ENCODE data around the gene SLC27A6. TPM values are rescaled to one million over a fixed set of nuclear protein-coding genes. Genes with fewer than 3 reads are reported as not detected.

Gene SLC27A6
- total RNA-seq, 4 donors from 2014 or later = 0.40 to 2.9 (median 0.88) TPM; not detected in 1

DNA sequence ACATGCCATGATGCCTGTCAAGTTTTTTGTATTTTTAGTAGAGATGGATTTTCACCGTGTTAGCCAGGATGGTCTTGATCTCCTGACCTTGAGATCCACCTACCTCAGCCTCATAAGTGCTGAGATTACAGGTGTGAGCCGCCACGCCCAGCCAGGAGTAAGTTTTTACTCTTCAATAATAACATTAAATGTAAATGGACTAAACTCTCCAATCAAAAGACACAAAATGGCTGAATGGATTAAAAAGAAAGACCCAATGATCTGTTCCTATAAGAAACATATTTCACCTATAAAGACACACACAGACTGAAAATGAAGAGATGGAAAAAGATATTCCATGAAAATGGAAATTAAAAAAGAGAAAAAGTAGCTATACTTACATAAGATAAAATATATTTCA lies 92.0 kb downstream of the SLC27A6 start:
- TF ChIP-seq POLR2A (IDR thresholded peaks at IDR 0.05) (no peak), CTCF (IDR thresholded peaks at IDR 0.05) (no peak)
- H3K4me3 ChIP-seq (replicated peaks in 1 of 3) = no peak overlapping the region
- intact Hi-C loops (cut with DNase I) = no loop called here
- H3K27ac ChIP-seq = no peak overlapping the region
- DNase-seq = no peak
- H3K36me3 ChIP-seq = no peaks in the 10 kb centered on the region
- WGBS, 2 donors = 78 to 94% methylated on average over 3 of the region's 3 CpGs
- H3K4me1 ChIP-seq = no peaks in the 10 kb centered on the region
- no peaks in the 10 kb centered on the region for H3K9me3 ChIP-seq
- H3K27me3 ChIP-seq = no peaks in the 10 kb centered on the region

DNA sequence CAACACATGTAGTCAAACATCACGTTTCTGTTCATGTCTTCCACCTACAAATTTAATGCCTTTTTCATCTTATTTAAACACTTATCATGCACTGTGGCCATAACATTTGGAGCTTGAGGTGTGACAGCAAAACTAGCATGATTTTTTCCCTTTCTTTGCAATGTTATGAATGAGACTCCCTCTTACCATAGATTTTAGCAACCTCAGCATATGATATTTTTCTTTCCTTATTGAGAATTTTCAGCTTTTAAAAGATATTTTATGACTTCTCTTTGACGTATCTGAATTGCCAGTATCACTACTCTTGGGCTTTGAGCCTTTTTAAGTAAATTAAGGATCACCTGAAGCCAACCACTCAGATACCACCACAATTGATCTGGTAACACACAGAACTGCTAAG lies 96.6 kb downstream of the SLC27A6 start:
- WGBS, 2 donors = 53 to 65% methylated on average over 2 of the region's 2 CpGs
- H3K9me3 ChIP-seq = no peaks in the 10 kb centered on the region
- no peak overlapping the region for H3K4me3 ChIP-seq (replicated peaks in 1 of 3)
- intact Hi-C loops (cut with DNase I) = no loop called here
- no peak for DNase-seq
- H3K27me3 ChIP-seq = no peaks in the 10 kb centered on the region
- no peak for TF ChIP-seq POLR2A (IDR thresholded peaks at IDR 0.05)
- TF ChIP-seq CTCF (IDR thresholded peaks at IDR 0.05) = no peak
- H3K36me3 ChIP-seq = no peaks in the 10 kb centered on the region
- H3K27ac ChIP-seq = no peak overlapping the region
- no peaks in the 10 kb centered on the region for H3K4me1 ChIP-seq

GRCh38 chr5:129063483-129064113 lies 98.3 kb downstream of the SLC27A6 start:
- Histone ChIP-seq H3K9me3 (no peaks in the 10 kb centered on the region), H3K36me3 (no peaks in the 10 kb centered on the region), H3K4me3 (replicated peaks in 1 of 3) (no peak overlapping the region), H3K27ac (no peak overlapping the region), H3K27me3 (no peaks in the 10 kb centered on the region), H3K4me1 (no peaks in the 10 kb centered on the region)
- no peak for TF ChIP-seq CTCF (IDR thresholded peaks at IDR 0.05)
- no peak for TF ChIP-seq POLR2A (IDR thresholded peaks at IDR 0.05)
- intact Hi-C loops (cut with DNase I) = no loop called here
- WGBS, 2 donors = 29 to 48% methylated on average over 1 of the region's 1 CpG
- no peak for DNase-seq

DNA sequence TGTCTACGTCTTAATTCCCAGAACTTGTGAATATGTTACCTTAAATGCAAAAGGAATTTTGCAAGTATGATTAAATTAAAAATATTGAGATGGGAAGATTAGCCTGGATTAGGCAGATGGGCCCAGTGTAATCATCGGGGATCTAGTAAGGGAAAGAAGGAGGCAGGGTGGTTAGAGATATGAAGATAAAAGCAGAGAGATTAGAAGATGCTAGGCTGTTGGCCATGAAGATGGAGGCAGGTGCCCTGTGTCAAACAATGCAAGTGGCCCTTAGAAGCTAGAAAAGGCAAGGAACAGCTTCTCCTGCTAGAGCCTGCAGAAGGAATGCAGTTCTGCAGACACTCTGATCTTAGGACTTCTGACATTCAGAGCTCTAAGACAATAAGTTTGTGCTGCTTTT lies 100.4 kb downstream of the SLC27A6 start:
- WGBS, 2 donors = 79 to 81% methylated on average over 2 of the region's 2 CpGs
- H3K4me1 ChIP-seq = no peaks in the 10 kb centered on the region
- no peak for DNase-seq
- no peak for TF ChIP-seq POLR2A (IDR thresholded peaks at IDR 0.05)
- TF ChIP-seq CTCF (IDR thresholded peaks at IDR 0.05) = no peak
- intact Hi-C loops (cut with DNase I) = no loop called here
- H3K4me3 ChIP-seq (replicated peaks in 1 of 3) = no peak overlapping the region
- no peak overlapping the region for H3K27ac ChIP-seq
- H3K27me3 ChIP-seq = no peaks in the 10 kb centered on the region
- no peaks in the 10 kb centered on the region for H3K9me3 ChIP-seq
- H3K36me3 ChIP-seq = no peaks in the 10 kb centered on the region

DNA sequence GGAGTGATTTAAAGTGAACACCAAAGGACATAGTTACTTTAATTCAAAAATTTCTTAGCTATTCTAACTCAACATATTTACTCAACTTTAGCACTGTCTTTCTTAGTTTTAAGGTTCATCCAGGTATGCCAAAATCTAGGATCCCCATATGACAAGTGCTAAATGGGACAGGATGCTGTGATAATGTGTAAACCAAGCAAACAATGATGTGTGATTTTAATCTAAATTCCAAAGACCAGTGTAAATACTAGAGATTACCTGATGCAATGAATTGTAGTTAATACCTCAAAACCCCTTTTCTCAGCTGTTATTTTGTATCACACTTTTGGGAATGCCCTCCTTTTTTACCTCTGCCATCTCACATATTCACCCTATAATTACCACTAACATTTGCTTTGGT lies 102.5 kb downstream of the SLC27A6 start:
- H3K27me3 ChIP-seq = no peaks in the 10 kb centered on the region
- H3K9me3 ChIP-seq = no peaks in the 10 kb centered on the region
- no peak overlapping the region for H3K27ac ChIP-seq
- H3K4me3 ChIP-seq (replicated peaks in 1 of 3) = no peak overlapping the region
- TF ChIP-seq POLR2A (IDR thresholded peaks at IDR 0.05) = no peak
- no peak for TF ChIP-seq CTCF (IDR thresholded peaks at IDR 0.05)
- no peak for DNase-seq
- intact Hi-C loops (cut with DNase I) = no loop called here
- no peaks in the 10 kb centered on the region for H3K4me1 ChIP-seq
- H3K36me3 ChIP-seq = no peaks in the 10 kb centered on the region

Data from thyroid gland (tissue), 4 donors.